ENCODE results near the gene ZNF132. TPM values are rescaled to one million over a fixed set of nuclear protein-coding genes. Genes with fewer than 3 reads are reported as not detected.

ZNF132 gene
- total RNA-seq, result 9.5 and 10.3 TPM in 2 replicates

DNA sequence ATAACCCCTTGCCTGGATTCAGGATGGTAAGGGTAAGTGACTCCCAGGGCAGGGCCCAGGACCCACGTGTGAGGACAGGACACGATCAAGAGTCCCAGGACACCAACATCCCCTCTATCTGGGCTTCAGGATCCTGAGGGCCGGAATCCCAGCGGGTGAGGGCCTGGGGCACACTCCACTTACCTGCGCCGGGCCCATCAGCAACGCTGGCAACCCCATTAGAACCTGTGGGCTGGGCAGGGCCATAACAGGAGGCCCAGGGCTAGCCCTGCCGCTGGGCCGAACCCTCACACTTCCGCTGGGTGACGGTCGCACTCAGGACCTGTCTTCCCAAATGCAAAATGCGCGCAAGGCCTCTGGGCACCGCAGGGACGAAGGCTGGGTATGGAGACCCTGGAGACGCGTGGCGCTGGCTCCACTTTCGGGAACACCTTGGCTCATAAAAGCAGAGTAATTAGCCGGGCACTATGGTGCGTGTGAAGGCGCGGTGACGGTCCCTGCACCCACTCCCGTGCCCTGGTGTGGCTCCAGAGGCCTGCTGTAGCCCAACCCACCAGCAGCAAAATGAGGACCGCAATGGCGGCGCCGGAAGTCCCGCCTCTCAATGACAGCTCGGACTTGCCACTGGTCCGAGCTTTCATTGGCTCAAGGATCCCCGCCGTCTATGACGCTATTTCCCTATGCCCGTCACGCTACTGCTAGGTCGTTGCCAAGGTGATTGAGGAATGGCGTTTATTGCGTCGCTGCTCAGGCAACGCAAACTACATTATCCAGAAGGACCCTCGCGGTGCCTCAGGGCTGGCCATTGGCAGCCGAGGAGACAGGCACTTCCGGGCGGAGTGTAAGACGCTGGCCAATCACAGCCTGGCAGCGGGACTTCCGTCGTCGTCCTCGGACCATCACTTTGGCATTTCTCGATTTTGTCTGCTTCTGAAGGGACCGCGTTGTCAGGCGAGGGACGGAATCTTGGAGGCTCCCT is at the start of gene ZNF132:
Gene ZNF132 (minus strand): TSS at position 578 of the 979 bp plus-strand sequence. CDS start 332 bp downstream, at position 246.

DNA sequence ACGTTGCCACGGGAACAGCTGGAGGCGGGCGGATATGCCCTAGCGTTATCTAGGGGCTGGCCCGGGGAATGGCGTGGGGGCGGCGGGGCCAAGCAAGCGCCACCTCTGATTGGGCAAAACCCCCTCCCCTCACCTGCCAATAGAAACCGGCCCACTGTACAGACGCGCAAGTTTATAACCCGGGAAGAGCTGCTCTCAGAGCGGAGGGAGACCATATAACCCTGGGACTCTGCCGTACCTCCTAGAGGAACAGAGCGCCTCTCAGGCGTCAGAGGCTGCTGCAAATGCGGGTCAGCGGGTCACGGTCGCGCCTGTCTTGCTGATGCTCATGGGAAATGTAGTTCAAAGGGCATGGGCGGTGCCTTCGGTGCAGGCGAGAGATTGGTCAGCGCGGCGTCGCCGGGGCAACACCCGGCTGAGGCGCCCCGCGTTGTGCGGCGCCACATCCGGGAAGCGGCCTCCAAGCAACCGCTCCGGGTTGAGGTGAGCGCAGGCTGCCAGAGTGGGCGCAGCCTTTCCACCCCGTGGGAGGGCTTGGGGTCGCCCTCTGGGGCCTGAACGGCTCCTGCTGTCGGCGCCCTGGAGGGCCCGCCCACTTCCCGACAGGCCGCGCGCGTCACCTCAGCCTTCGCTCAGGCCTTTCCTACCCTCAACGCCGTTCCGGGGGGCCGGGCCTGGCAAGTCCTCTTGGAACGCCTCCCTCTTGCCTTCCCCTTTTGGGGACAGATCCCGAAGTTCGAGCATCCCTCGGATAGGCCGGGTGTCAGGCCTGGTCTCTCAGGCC is 36.0 kb upstream of the ZNF132 start, which contains the start of gene ZNF446:
Gene ZNF446 (plus strand): TSS at position 639 of the 784 bp plus-strand sequence. CDS start 867 bp downstream, outside the sequence.

DNA sequence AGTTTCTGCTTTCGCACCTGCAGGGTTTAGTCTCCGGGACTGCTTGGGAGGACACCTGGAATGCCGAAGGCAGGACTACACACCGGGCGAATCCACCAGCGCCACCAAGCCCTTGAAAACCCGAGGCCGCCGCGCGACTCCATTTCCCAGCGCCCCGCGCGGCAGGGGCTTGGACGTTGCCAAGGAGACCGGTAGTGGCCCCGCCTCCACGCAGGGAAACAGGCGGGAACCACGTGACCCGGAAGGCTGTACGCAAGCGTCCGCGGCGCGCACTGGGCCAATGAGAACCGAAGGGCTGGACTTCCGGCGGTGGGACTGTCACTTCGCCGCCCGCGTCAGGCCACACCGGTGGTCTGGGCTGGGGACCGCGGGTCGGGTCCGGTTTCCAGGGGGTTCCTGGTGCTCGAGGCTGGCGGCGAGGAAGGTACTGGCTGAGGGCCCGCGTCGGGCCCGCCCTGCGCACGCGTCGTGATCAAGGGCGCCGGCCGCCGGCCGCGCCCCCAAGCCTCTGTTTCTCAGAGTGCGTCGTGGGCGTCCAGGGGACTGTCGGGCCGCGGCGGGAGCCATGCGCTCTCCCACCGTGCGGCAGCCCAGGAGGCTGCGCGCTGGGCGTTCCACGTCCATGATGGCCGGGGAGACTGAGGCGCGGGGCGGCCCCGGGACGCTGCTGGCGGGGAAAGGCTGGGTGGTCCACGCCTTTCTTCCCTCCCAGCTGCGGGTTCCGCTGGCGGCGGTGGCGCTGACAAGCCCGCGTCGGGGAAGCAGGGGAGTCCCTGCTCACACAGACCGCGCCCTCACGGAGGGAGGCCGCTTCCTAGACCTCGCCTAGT is 27.0 kb upstream of the ZNF132 start, which contains the start of gene ZNF324:
Gene ZNF324 (plus strand): TSS at position 321 of the 830 bp plus-strand sequence. CDS start 2,106 bp downstream, outside the sequence.

DNA sequence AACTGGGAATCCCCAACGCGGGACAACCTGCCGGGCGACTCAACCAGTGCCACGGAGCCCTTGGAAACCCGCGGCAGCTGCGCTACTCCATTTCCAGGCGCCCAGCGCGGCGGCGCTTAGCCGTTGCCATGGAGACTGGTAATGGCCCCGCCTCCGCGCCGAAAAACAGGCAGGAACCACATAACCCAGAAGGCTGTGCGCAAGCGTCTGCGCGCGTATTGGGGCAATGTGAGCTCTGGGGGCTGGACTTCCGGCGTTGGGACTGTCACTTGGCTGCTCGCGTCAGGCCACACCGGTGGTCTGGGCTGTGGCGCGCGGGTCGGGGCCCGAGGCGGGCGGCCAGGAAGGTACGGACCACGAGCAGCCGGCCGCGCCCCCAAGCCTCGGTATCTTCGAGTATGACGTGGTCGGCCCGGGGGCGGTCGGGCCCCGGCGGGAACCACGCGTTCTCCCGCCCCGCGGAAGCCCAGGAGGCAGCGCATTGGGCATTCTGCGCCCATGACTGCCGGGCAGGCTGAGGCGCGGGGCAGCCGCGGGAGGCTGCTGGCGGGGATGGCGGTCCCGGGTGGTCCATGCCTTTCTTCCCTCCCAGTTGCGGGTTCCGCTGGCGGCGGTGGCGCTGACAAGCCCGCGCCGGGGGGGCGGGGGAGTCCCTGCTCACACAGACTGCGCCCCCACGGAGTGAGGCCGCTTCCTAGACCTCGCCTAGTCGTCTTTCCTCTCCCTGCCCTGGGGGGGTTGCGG is 11.6 kb upstream of the ZNF132 start, which contains the start of gene ZNF324B:
Gene ZNF324B (plus strand): TSS at position 265 of the 744 bp plus-strand sequence. CDS start 2,080 bp downstream, outside the sequence.

DNA sequence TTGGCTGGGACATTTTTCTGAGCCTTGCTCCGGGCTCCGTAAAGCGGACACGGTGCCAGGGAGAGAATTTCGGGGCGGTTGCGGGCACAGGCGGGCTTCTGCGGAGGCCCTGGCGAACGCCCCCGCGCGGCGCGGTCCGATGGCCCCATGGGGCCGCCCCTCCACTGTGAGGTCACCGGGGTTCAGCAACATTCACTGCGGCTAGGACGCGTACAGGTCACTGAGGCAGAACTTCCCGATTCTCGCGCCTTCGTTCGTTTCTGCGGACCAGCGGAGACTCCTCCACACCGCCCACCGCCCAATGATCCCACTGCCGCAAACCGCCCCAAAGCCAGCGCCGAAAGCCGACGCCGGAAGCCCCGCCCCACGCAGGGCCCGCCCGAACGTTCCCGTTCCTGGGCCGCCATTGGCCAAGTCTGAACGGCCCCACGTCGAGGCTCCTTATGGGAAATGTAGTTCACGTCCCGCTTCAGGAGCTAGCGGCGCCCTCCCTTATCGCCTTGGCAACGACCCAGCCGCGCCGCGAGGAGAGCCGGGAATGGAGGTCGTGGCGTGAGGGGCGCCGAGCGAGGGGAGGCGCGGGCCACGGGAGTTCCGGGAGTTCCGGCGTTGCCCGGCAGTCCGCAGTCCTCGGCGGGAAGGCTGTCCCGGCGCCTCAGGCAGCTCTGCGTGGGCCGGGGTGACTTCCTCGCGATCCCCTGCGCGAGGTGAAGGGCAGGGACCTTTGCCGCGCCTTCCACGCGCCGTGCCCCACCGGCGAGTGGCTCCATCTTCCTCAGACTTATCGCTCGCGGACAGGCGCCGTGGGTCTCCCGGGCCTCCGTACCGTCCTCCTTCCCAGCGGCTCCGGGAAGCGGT is 31.6 kb downstream of the ZNF132 start, which contains the start of gene ZNF584:
Gene ZNF584 (plus strand): TSS at position 498 of the 858 bp plus-strand sequence. CDS start 499 bp downstream, outside the sequence.

DNA sequence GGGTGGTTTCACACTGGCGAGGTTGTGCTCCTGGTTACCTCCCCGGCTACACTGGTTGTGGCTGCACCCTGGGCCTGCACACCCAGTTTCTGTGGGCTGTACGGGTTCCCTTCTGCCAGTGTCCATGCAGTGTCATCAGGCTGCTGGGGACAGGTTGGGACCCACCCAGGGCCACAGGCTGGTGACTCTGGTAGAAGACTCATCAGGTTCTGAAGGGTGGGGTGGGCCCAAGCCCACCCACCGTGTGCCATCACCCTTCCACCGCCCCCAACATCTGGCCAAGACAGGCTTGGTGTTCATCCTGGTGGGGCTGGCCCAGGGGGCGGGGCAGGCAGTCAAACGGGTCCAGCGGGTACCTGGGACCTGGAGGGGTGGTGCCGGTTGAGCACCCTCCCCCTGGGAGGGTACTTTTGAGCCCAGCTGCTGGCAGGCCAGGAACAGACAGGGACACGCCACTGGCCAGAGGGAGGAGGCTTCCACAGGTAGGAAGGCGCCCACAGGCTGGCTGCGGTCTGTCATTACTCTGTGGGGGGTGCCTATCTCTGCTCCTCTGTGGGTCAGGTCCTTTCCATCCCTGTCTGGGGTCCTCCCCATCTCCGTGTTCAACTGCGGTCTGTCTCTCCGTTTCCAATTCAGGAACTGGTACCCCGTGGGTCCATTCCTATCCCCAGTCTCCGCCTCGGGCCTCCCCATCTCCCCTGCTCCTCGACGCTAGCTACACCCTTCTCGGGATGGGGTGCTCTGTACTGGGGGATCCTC is 44.6 kb downstream of the ZNF132 start, which contains the start of gene RNF225:
Gene RNF225 (plus strand): TSS at position 437 of the 759 bp plus-strand sequence. CDS start 434 bp downstream, outside the sequence.

DNA sequence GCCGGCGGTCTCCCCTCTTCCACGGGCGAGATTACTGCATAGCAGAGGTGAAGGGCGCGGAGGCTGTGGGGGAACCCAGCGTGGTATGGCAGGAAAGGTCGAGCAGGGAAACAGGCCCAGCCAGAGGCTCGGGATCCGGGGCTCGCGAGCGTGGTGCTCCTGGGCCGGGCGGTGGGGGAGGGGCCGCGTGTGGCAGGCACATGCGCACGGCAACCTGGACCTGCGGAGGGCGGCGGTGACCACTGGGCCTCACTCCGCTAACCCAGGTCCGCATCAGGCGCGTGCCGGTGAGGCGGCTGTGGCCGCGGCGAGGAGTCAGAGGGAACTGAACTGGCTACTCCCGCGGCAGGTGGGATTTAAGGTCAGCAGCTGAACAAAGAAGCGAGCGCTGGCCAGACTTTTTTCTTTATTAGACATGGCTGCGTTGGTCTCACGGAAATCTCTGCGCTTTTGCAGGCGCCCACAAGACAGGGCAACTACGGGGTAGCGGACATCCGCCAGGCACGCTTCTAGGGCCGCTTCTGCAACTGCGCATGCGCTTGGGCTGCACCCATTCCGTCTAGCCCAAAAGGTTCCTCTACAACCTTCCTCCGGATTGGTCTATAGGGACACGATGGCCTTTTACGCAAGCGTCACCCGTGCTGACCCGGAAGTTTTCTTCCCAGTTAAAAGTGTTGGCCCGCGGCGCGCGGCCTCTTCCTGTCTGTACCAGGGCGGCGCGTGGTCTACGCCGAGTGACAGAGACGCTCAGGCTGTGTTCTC is 53.2 kb downstream of the ZNF132 start, which contains the start of gene RPS5:
Gene RPS5 (plus strand): TSS at position 694 of the 762 bp plus-strand sequence. CDS start 869 bp downstream, outside the sequence.

Other genes starting within 250 kb of the ZNF132 start
- 32.6 and 34.4 TPM in 2 replicates for gene ZNF544, start 211.2 kb downstream of the ZNF132 start, total RNA-seq
- gene ZNF8, start 161.2 kb downstream of the ZNF132 start, total RNA-seq, result 2.9 and 3.3 TPM in 2 replicates
- gene ERVK3-1, start 134.8 kb downstream of the ZNF132 start, total RNA-seq, result 37.9 and 40.6 TPM in 2 replicates
- gene ZSCAN22, start 113.2 kb downstream of the ZNF132 start, total RNA-seq, result 1.8 and 2.2 TPM in 2 replicates
- 3.6 and 7.1 TPM in 2 replicates for gene A1BG, start 86.7 kb downstream of the ZNF132 start, total RNA-seq
- gene ZNF497, start 77.4 kb downstream of the ZNF132 start, total RNA-seq, result 0.53 and 0.68 TPM in 2 replicates
- gene ZNF837, start 59.1 kb downstream of the ZNF132 start, total RNA-seq, result 1.1 and 1.3 TPM in 2 replicates
- 1,860 and 2,343 TPM in 2 replicates for gene RPS5, start 52.9 kb downstream of the ZNF132 start, total RNA-seq
- gene RNF225, start 44.5 kb downstream of the ZNF132 start, total RNA-seq, result 0.12 and 0.26 TPM in 2 replicates
- gene ZNF584, start 31.5 kb downstream of the ZNF132 start, total RNA-seq, result 12.3 and 17.6 TPM in 2 replicates
- gene ZNF324B, start 11.5 kb upstream of the ZNF132 start, total RNA-seq, result 7.8 and 10.8 TPM in 2 replicates
- 9.6 and 13.6 TPM in 2 replicates for gene ZNF324, start 26.9 kb upstream of the ZNF132 start, total RNA-seq
- gene ZNF446, start 36.2 kb upstream of the ZNF132 start, total RNA-seq, result 5.3 and 6.2 TPM in 2 replicates
- 12.5 and 14.5 TPM in 2 replicates for gene SLC27A5, start 71.8 kb upstream of the ZNF132 start, total RNA-seq
- 5.7 and 5.8 TPM in 2 replicates for gene ZBTB45, start 79.7 kb upstream of the ZNF132 start, total RNA-seq
- gene TRIM28, start 103.9 kb upstream of the ZNF132 start, total RNA-seq, result 241 and 323 TPM in 2 replicates
- 187 and 216 TPM in 2 replicates for gene CHMP2A, start 115.0 kb upstream of the ZNF132 start, total RNA-seq
- gene UBE2M, start 118.5 kb upstream of the ZNF132 start, total RNA-seq, result 64.0 and 95.3 TPM in 2 replicates
- gene MZF1, start 133.2 kb upstream of the ZNF132 start, total RNA-seq, result 11.4 and 11.9 TPM in 2 replicates